ENCODE measurements around the gene GPBAR1. TPM values are rescaled to one million over a fixed set of nuclear protein-coding genes. Genes with fewer than 3 reads are reported as not detected.

Gene GPBAR1
- total RNA-seq, 6 experiments from 2014 or later: 0.10 to 0.17 (median 0.12) TPM; not detected in 1

DNA sequence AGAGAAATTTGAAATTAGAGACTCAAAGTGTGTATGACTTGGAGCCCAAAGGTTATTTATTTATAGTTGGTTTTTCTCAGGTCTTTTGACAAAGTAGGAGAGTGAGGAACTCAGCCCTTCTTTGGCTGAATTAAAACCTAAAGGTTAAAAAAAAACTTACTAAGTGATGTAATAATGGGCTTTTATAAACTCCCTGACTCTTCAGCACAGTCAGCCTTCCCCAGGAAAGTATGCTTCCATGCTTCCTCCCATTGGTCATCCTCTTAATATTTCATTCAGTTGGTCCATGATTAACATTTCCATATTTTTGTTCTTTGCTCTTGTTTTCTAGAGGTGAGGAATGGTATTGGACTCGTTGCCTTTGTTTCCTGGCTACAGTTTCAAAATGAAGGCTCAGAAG lies 36.6 kb upstream of the GPBAR1 start:
- Mint-ChIP-seq H3K9me3 (no peaks in the 10 kb centered on the region), H3K4me3 (no peak overlapping the region), H3K27me3 (ENCODE audit: insufficient read depth) (peaks cover 2% of the 10 kb centered on the region), H3K27ac (peak overlapping the region; percentile 16), H3K4me1 (ENCODE audit: low read depth) (peaks cover 92% of the 10 kb centered on the region), H3K36me3 (ENCODE audit: low read depth) (peaks cover 80% of the 10 kb centered on the region)
- DNase-seq: no peak
- TF ChIP-seq, protein P1, sequence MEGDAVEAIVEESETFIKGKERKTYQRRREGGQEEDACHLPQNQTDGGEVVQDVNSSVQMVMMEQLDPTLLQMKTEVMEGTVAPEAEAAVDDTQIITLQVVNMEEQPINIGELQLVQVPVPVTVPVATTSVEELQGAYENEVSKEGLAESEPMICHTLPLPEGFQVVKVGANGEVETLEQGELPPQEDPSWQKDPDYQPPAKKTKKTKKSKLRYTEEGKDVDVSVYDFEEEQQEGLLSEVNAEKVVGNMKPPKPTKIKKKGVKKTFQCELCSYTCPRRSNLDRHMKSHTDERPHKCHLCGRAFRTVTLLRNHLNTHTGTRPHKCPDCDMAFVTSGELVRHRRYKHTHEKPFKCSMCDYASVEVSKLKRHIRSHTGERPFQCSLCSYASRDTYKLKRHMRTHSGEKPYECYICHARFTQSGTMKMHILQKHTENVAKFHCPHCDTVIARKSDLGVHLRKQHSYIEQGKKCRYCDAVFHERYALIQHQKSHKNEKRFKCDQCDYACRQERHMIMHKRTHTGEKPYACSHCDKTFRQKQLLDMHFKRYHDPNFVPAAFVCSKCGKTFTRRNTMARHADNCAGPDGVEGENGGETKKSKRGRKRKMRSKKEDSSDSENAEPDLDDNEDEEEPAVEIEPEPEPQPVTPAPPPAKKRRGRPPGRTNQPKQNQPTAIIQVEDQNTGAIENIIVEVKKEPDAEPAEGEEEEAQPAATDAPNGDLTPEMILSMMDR (IDR thresholded peaks at IDR 0.05): no peak

- TF ChIP-seq, protein P1 (IDR thresholded peaks at IDR 0.05): no peak
- no peak for DNase-seq
- no peaks in the 10 kb centered on the region for H3K9me3 Mint-ChIP-seq
- no peak overlapping the region for H3K4me3 Mint-ChIP-seq
- peak overlapping the region; percentile 66 for H3K27ac Mint-ChIP-seq
- H3K27me3 Mint-ChIP-seq (ENCODE audit: insufficient read depth): peaks cover 2% of the 10 kb centered on the region
- H3K36me3 Mint-ChIP-seq (ENCODE audit: low read depth): peaks cover 70% of the 10 kb centered on the region
- peaks cover 86% of the 10 kb centered on the region for H3K4me1 Mint-ChIP-seq (ENCODE audit: low read depth)
Measured at GRCh38 chr2:218226903-218227302, 33.9 kb upstream of the GPBAR1 start.

GRCh38 chr2:218228366-218229090 lies 32.3 kb upstream of the GPBAR1 start:
- H3K4me1 Mint-ChIP-seq (ENCODE audit: low read depth): peaks cover 75% of the 10 kb centered on the region

DNA sequence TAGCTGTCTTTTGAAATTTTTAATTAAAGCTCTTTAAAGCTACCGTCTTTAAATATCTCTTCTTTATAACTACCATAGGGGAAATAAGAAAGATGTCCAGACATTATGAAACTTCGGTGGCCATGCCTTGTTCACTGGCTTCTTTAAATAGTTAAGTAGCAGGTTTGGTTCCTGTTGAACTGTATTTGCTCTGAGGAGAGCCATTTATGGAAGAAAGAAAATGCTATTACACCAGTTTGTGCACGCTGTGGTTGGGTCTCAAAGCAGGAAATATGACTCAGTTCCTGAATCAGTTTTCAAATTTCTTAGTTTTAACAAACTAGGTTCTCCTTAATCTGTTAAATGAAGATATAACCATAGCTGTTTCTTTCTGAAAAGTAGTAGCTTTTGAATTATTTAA lies 31.6 kb upstream of the GPBAR1 start:
- Mint-ChIP-seq H3K4me3 (peak overlapping the region; percentile 40), H3K27me3 (ENCODE audit: insufficient read depth) (peaks cover 2% of the 10 kb centered on the region), H3K36me3 (ENCODE audit: low read depth) (peaks cover 72% of the 10 kb centered on the region), H3K27ac (peak overlapping the region; percentile 86), H3K4me1 (ENCODE audit: low read depth) (peaks cover 75% of the 10 kb centered on the region), H3K9me3 (no peaks in the 10 kb centered on the region)
- TF ChIP-seq, protein P1 (IDR thresholded peaks at IDR 0.05): no peak
- peak; percentile 74 for DNase-seq

More at GRCh38 chr2:218228366-218229090, 32.3 kb upstream of the GPBAR1 start:
- TF ChIP-seq, protein P1 (IDR thresholded peaks at IDR 0.05): no peak
- H3K36me3 Mint-ChIP-seq (ENCODE audit: low read depth): peaks cover 71% of the 10 kb centered on the region
- H3K9me3 Mint-ChIP-seq: no peaks in the 10 kb centered on the region
- DNase-seq: no peak
- H3K4me3 Mint-ChIP-seq: peak overlapping the region; percentile 40; the same call in 1 of the 2 replicates
- H3K27ac Mint-ChIP-seq: peak overlapping the region; percentile 86
- H3K27me3 Mint-ChIP-seq (ENCODE audit: insufficient read depth): peaks cover 2% of the 10 kb centered on the region

GRCh38 chr2:218229851-218230250 lies 31.0 kb upstream of the GPBAR1 start:
- Mint-ChIP-seq H3K4me1 (ENCODE audit: low read depth) (peaks cover 71% of the 10 kb centered on the region), H3K27me3 (ENCODE audit: insufficient read depth) (peaks cover 2% of the 10 kb centered on the region), H3K27ac (peak overlapping the region; percentile 54), H3K9me3 (no peaks in the 10 kb centered on the region), H3K36me3 (ENCODE audit: low read depth) (peaks cover 72% of the 10 kb centered on the region), H3K4me3 (peak overlapping the region; percentile 36)
- TF ChIP-seq, protein P1 (IDR thresholded peaks at IDR 0.05): no peak
- peak; percentile 32 for DNase-seq

All from HFFc6 (cell line).